ENCODE results near the gene INSRR. TPM values are rescaled to one million over a fixed set of nuclear protein-coding genes. Genes with fewer than 3 reads are reported as not detected.

INSRR gene
- total RNA-seq, 1 experiment from 2014 or later, result 0.11 TPM

DNA sequence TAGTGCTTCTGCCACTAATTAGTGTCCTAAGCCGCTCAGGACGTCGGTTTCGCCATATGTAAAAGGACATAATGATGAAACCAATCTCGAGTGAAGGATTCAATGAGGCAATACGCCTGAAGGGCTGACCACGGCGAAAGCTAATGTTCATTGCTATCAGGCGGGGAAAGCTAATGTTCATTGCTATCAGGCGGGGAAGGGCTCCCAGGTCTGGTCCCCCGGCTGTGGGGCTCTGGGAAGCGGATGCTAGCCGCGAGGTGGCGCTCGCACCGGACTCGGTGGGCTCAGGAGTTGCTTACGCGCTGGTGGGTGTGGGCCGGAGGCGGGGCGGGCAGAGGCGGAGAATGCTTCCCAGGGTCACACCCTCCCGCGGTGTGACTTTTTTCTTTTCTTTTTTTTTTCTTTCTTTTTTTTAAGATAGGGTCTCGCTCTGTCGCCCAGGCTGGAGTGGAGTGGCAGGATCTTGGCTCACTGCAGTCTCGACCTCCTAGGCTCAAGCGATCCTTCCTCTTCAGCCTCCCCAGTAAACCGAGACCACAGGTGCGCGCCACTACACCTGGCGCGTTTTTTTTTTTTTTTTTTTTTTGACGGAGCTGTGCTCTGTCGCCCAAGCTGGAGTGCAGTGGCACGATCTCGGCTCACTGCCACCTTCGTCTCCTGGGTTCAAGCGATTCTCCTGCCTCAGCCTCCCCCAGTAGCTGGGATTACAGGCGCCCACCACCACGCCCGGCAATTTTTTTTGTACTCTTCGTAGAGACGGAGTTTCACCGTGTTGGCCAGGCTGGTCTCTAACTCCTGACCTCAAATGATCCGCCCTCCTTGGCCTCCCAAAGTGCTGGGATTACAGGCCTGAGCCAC is 33.5 kb upstream of the INSRR start (continued):
- TF ChIP-seq ELF4 (CRISPR knock-in tag; IDR thresholded peaks at IDR 0.05; ENCODE audit: low read depth) (no peak), FOXJ3 (CRISPR knock-in tag; IDR thresholded peaks at IDR 0.05; ENCODE audit: borderline replicate concordance) (no peak), FOXP1 (CRISPR knock-in tag; IDR thresholded peaks at IDR 0.05; ENCODE audit: borderline replicate concordance) (0 out of 2 replicates have a peak, but pooled peaks have one; percentile 29), ZNF263 (CRISPR knock-in tag; IDR thresholded peaks at IDR 0.05; ENCODE audit: low read depth) (no peak), SOX15 (CRISPR knock-in tag; IDR thresholded peaks at IDR 0.05) (no peak), TEAD1 (CRISPR knock-in tag; IDR thresholded peaks at IDR 0.05) (no peak), SMAD4 (CRISPR knock-in tag; IDR thresholded peaks at IDR 0.05) (no peak), NR2C2 (CRISPR knock-in tag; IDR thresholded peaks at IDR 0.05) (no peak), ZBTB21 (CRISPR knock-in tag; IDR thresholded peaks at IDR 0.05; ENCODE audit: borderline replicate concordance) (no peak), TCF7 (CRISPR knock-in tag; IDR thresholded peaks at IDR 0.05; ENCODE audit: low read depth) (no peak)
- TF ChIP-seq, protein P1, sequence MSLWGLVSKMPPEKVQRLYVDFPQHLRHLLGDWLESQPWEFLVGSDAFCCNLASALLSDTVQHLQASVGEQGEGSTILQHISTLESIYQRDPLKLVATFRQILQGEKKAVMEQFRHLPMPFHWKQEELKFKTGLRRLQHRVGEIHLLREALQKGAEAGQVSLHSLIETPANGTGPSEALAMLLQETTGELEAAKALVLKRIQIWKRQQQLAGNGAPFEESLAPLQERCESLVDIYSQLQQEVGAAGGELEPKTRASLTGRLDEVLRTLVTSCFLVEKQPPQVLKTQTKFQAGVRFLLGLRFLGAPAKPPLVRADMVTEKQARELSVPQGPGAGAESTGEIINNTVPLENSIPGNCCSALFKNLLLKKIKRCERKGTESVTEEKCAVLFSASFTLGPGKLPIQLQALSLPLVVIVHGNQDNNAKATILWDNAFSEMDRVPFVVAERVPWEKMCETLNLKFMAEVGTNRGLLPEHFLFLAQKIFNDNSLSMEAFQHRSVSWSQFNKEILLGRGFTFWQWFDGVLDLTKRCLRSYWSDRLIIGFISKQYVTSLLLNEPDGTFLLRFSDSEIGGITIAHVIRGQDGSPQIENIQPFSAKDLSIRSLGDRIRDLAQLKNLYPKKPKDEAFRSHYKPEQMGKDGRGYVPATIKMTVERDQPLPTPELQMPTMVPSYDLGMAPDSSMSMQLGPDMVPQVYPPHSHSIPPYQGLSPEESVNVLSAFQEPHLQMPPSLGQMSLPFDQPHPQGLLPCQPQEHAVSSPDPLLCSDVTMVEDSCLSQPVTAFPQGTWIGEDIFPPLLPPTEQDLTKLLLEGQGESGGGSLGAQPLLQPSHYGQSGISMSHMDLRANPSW (CRISPR knock-in tag; conservative IDR thresholded peaks at IDR 0.05; ENCODE audit: low read depth), result no peak
- TF ChIP-seq, protein P2, sequence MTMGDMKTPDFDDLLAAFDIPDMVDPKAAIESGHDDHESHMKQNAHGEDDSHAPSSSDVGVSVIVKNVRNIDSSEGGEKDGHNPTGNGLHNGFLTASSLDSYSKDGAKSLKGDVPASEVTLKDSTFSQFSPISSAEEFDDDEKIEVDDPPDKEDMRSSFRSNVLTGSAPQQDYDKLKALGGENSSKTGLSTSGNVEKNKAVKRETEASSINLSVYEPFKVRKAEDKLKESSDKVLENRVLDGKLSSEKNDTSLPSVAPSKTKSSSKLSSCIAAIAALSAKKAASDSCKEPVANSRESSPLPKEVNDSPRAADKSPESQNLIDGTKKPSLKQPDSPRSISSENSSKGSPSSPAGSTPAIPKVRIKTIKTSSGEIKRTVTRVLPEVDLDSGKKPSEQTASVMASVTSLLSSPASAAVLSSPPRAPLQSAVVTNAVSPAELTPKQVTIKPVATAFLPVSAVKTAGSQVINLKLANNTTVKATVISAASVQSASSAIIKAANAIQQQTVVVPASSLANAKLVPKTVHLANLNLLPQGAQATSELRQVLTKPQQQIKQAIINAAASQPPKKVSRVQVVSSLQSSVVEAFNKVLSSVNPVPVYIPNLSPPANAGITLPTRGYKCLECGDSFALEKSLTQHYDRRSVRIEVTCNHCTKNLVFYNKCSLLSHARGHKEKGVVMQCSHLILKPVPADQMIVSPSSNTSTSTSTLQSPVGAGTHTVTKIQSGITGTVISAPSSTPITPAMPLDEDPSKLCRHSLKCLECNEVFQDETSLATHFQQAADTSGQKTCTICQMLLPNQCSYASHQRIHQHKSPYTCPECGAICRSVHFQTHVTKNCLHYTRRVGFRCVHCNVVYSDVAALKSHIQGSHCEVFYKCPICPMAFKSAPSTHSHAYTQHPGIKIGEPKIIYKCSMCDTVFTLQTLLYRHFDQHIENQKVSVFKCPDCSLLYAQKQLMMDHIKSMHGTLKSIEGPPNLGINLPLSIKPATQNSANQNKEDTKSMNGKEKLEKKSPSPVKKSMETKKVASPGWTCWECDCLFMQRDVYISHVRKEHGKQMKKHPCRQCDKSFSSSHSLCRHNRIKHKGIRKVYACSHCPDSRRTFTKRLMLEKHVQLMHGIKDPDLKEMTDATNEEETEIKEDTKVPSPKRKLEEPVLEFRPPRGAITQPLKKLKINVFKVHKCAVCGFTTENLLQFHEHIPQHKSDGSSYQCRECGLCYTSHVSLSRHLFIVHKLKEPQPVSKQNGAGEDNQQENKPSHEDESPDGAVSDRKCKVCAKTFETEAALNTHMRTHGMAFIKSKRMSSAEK (CRISPR knock-in tag; IDR thresholded peaks at IDR 0.05; ENCODE audit: borderline replicate concordance), result no peak
- TF ChIP-seq, protein P3, sequence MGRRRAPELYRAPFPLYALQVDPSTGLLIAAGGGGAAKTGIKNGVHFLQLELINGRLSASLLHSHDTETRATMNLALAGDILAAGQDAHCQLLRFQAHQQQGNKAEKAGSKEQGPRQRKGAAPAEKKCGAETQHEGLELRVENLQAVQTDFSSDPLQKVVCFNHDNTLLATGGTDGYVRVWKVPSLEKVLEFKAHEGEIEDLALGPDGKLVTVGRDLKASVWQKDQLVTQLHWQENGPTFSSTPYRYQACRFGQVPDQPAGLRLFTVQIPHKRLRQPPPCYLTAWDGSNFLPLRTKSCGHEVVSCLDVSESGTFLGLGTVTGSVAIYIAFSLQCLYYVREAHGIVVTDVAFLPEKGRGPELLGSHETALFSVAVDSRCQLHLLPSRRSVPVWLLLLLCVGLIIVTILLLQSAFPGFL (CRISPR knock-in tag; IDR thresholded peaks at IDR 0.05; ENCODE audit: borderline replicate concordance), result no peak
- TF ChIP-seq, protein P4, sequence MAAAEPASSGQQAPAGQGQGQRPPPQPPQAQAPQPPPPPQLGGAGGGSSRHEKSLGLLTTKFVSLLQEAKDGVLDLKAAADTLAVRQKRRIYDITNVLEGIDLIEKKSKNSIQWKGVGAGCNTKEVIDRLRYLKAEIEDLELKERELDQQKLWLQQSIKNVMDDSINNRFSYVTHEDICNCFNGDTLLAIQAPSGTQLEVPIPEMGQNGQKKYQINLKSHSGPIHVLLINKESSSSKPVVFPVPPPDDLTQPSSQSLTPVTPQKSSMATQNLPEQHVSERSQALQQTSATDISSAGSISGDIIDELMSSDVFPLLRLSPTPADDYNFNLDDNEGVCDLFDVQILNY (CRISPR knock-in tag; IDR thresholded peaks at IDR 0.05), result no peak
- TF ChIP-seq, protein P5, sequence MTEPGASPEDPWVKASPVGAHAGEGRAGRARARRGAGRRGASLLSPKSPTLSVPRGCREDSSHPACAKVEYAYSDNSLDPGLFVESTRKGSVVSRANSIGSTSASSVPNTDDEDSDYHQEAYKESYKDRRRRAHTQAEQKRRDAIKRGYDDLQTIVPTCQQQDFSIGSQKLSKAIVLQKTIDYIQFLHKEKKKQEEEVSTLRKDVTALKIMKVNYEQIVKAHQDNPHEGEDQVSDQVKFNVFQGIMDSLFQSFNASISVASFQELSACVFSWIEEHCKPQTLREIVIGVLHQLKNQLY (CRISPR knock-in tag; IDR thresholded peaks at IDR 0.05), result no peak
- TF ChIP-seq, protein P6, sequence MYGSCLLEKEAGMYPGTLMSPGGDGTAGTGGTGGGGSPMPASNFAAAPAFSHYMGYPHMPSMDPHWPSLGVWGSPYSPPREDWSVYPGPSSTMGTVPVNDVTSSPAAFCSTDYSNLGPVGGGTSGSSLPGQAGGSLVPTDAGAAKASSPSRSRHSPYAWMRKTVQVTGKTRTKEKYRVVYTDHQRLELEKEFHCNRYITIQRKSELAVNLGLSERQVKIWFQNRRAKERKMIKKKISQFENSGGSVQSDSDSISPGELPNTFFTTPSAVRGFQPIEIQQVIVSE (CRISPR knock-in tag; IDR thresholded peaks at IDR 0.05; ENCODE audit: borderline replicate concordance), result no peak
- TF ChIP-seq, protein P7, sequence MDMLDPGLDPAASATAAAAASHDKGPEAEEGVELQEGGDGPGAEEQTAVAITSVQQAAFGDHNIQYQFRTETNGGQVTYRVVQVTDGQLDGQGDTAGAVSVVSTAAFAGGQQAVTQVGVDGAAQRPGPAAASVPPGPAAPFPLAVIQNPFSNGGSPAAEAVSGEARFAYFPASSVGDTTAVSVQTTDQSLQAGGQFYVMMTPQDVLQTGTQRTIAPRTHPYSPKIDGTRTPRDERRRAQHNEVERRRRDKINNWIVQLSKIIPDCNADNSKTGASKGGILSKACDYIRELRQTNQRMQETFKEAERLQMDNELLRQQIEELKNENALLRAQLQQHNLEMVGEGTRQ (CRISPR knock-in tag; IDR thresholded peaks at IDR 0.05), result no peak
- TF ChIP-seq, protein P8, sequence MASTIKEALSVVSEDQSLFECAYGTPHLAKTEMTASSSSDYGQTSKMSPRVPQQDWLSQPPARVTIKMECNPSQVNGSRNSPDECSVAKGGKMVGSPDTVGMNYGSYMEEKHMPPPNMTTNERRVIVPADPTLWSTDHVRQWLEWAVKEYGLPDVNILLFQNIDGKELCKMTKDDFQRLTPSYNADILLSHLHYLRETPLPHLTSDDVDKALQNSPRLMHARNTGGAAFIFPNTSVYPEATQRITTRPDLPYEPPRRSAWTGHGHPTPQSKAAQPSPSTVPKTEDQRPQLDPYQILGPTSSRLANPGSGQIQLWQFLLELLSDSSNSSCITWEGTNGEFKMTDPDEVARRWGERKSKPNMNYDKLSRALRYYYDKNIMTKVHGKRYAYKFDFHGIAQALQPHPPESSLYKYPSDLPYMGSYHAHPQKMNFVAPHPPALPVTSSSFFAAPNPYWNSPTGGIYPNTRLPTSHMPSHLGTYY (CRISPR knock-in tag; IDR thresholded peaks at IDR 0.05), result no peak
- TF ChIP-seq, protein P9, sequence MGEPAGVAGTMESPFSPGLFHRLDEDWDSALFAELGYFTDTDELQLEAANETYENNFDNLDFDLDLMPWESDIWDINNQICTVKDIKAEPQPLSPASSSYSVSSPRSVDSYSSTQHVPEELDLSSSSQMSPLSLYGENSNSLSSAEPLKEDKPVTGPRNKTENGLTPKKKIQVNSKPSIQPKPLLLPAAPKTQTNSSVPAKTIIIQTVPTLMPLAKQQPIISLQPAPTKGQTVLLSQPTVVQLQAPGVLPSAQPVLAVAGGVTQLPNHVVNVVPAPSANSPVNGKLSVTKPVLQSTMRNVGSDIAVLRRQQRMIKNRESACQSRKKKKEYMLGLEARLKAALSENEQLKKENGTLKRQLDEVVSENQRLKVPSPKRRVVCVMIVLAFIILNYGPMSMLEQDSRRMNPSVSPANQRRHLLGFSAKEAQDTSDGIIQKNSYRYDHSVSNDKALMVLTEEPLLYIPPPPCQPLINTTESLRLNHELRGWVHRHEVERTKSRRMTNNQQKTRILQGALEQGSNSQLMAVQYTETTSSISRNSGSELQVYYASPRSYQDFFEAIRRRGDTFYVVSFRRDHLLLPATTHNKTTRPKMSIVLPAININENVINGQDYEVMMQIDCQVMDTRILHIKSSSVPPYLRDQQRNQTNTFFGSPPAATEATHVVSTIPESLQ (CRISPR knock-in tag; IDR thresholded peaks at IDR 0.05), result no peak
- TF ChIP-seq, protein P10, sequence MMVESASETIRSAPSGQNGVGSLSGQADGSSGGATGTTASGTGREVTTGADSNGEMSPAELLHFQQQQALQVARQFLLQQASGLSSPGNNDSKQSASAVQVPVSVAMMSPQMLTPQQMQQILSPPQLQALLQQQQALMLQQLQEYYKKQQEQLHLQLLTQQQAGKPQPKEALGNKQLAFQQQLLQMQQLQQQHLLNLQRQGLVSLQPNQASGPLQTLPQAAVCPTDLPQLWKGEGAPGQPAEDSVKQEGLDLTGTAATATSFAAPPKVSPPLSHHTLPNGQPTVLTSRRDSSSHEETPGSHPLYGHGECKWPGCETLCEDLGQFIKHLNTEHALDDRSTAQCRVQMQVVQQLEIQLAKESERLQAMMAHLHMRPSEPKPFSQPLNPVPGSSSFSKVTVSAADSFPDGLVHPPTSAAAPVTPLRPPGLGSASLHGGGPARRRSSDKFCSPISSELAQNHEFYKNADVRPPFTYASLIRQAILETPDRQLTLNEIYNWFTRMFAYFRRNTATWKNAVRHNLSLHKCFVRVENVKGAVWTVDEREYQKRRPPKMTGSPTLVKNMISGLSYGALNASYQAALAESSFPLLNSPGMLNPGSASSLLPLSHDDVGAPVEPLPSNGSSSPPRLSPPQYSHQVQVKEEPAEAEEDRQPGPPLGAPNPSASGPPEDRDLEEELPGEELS (CRISPR knock-in tag; IDR thresholded peaks at IDR 0.05), result no peak
